ENCODE results near the gene NLRP7. TPM values are rescaled to one million over a fixed set of nuclear protein-coding genes. Genes with fewer than 3 reads are reported as not detected.
"Not testable (repeated sequence)": the region's sequence is repeated elsewhere in the genome, so short reads cannot be mapped to it uniquely, and the experiment has no call there.

Gene NLRP7
- total and polyA plus RNA-seq, 7 donors, result not detected

GRCh38 chr19:54905421-54905802 is 41.9 kb downstream of the NLRP7 start:
- H3K27ac ChIP-seq, result no peak overlapping the region
- no peaks in the 10 kb centered on the region for H3K27me3 ChIP-seq (ENCODE audit: insufficient read depth in 3 of 3, low read length in 2 of 3)
- H3K9me3 ChIP-seq, result no peaks in the 10 kb centered on the region
- TF ChIP-seq CTCF (IDR thresholded peaks at IDR 0.05), result no peak
- no peak overlapping the region for H3K4me3 ChIP-seq
- 30 to 65% (median 49%) methylated on average over 5 of the region's 5 CpGs for WGBS, 3 donors
- DNase-seq (no peak), ATAC-seq (no peak)
- intact Hi-C loops (cut with DNase I), result no loop called here
- no peaks in the 10 kb centered on the region for H3K36me3 ChIP-seq (ENCODE audit: insufficient read depth in 1 of 2, low read depth in 1 of 2)
- no peaks in the 10 kb centered on the region for H3K4me1 ChIP-seq

- H3K4me3 ChIP-seq; H3K27me3 ChIP-seq (ENCODE audit: insufficient read depth in 3 of 3, low read length in 2 of 3); intact Hi-C loops (cut with DNase I); DNase-seq; H3K4me1 ChIP-seq; ATAC-seq; H3K9me3 ChIP-seq; H3K27ac ChIP-seq; H3K36me3 ChIP-seq (ENCODE audit: insufficient read depth in 1 of 2, low read depth in 1 of 2): not testable (repeated sequence)
- WGBS, 3 donors, result 78 to 80% (median 79%) methylated on average over 4 of the region's 4 CpGs
Measured at GRCh38 chr19:54904261-54904660, 43.1 kb downstream of the NLRP7 start.

GRCh38 chr19:54903303-54903702 is 44.0 kb downstream of the NLRP7 start:
- H3K27ac ChIP-seq, result no peak overlapping the region
- no peaks in the 10 kb centered on the region for H3K36me3 ChIP-seq (ENCODE audit: insufficient read depth in 1 of 2, low read depth in 1 of 2)
- intact Hi-C loops (cut with DNase I), result no loop called here
- no peaks in the 10 kb centered on the region for H3K27me3 ChIP-seq (ENCODE audit: insufficient read depth in 3 of 3, low read length in 2 of 3)
- ATAC-seq (no peak), DNase-seq (no peak)
- H3K4me3 ChIP-seq, result no peak overlapping the region
- WGBS, 3 donors, result 92 to 94% (median 94%) methylated on average over 6 of the region's 6 CpGs
- TF ChIP-seq CTCF (IDR thresholded peaks at IDR 0.05), result no peak
- H3K4me1 ChIP-seq, result no peaks in the 10 kb centered on the region
- no peaks in the 10 kb centered on the region for H3K9me3 ChIP-seq

- no peaks in the 10 kb centered on the region for H3K4me1 ChIP-seq
- DNase-seq, result no peak
- no peak overlapping the region for H3K4me3 ChIP-seq
- no peak for TF ChIP-seq CTCF (IDR thresholded peaks at IDR 0.05)
- no peak overlapping the region for H3K27ac ChIP-seq
- intact Hi-C loops (cut with DNase I), result no loop called here
- H3K36me3 ChIP-seq (ENCODE audit: insufficient read depth in 1 of 2, low read depth in 1 of 2), result no peaks in the 10 kb centered on the region
- no peaks in the 10 kb centered on the region for H3K27me3 ChIP-seq (ENCODE audit: insufficient read depth in 3 of 3, low read length in 2 of 3)
- WGBS, 3 donors, result 74 to 83% (median 76%) methylated on average over 3 of the region's 3 CpGs
- H3K9me3 ChIP-seq, result no peaks in the 10 kb centered on the region
- ATAC-seq, result no peak
Measured at GRCh38 chr19:54902061-54902460, 45.3 kb downstream of the NLRP7 start.

- H3K27me3 ChIP-seq (ENCODE audit: insufficient read depth in 3 of 3, low read length in 2 of 3); H3K27ac ChIP-seq; ATAC-seq; H3K36me3 ChIP-seq (ENCODE audit: insufficient read depth in 1 of 2, low read depth in 1 of 2); H3K4me1 ChIP-seq; DNase-seq; H3K9me3 ChIP-seq; H3K4me3 ChIP-seq; intact Hi-C loops (cut with DNase I): not testable (repeated sequence)
- 75 to 84% (median 80%) methylated on average over 5 to 8 of the region's 8 CpGs for WGBS, 3 donors
Measured at GRCh38 chr19:54901153-54901552, 46.2 kb downstream of the NLRP7 start.

- 74 to 89% (median 83%) methylated on average over 9 of the region's 9 CpGs for whole genome bisulfite sequencing, 3 donors
- H3K4me3 ChIP-seq; H3K27me3 ChIP-seq (ENCODE audit: insufficient read depth in 3 of 3, low read length in 2 of 3); DNase-seq; H3K27ac ChIP-seq; ATAC-seq; H3K9me3 ChIP-seq; H3K4me1 ChIP-seq; intact Hi-C loops (cut with DNase I); H3K36me3 ChIP-seq (ENCODE audit: insufficient read depth in 1 of 2, low read depth in 1 of 2): not testable (repeated sequence)
Measured at GRCh38 chr19:54899646-54900045, 47.7 kb downstream of the NLRP7 start.

GRCh38 chr19:54898685-54899084 is 48.6 kb downstream of the NLRP7 start:
- H3K36me3 ChIP-seq (ENCODE audit: insufficient read depth in 1 of 2, low read depth in 1 of 2); H3K27ac ChIP-seq; H3K27me3 ChIP-seq (ENCODE audit: insufficient read depth in 3 of 3, low read length in 2 of 3); DNase-seq; H3K9me3 ChIP-seq; intact Hi-C loops (cut with DNase I); ATAC-seq; H3K4me1 ChIP-seq; H3K4me3 ChIP-seq: not testable (repeated sequence)
- WGBS, 3 donors, result 71 to 76% (median 72%) methylated on average over 7 of the region's 7 CpGs
